Measurements from ENCODE around the gene MFN1.

DNA sequence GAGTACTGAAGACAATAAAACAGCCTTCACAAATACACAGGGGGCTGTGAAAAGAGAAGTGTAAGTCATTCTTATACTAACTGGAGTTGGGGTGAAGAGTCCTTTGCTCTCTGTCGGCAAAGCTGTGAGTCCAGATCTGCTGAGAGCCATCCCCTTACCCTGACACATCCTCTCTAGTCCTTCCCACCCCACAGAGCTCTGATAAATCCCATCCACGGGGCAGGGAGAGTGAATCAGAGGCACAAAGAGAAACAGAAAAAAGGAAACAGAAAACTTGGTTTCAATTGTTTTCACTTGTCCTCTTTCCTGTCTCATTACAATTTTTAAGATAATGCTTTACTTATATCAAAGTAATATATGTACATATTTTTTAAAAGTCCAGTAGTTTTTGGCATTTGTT lies 42.9 kb upstream of the MFN1 start:
- TF ChIP-seq, protein P1, sequence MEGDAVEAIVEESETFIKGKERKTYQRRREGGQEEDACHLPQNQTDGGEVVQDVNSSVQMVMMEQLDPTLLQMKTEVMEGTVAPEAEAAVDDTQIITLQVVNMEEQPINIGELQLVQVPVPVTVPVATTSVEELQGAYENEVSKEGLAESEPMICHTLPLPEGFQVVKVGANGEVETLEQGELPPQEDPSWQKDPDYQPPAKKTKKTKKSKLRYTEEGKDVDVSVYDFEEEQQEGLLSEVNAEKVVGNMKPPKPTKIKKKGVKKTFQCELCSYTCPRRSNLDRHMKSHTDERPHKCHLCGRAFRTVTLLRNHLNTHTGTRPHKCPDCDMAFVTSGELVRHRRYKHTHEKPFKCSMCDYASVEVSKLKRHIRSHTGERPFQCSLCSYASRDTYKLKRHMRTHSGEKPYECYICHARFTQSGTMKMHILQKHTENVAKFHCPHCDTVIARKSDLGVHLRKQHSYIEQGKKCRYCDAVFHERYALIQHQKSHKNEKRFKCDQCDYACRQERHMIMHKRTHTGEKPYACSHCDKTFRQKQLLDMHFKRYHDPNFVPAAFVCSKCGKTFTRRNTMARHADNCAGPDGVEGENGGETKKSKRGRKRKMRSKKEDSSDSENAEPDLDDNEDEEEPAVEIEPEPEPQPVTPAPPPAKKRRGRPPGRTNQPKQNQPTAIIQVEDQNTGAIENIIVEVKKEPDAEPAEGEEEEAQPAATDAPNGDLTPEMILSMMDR (IDR thresholded peaks at IDR 0.05; ENCODE audit: insufficient read depth, low read length, poor library complexity, severe bottlenecking), result no peak
- TF ChIP-seq EZH2phosphoT487 (conservative IDR thresholded peaks at IDR 0.05; ENCODE audit: low read length), result no peak
